ENCODE results near the gene P2RY8. TPM values are rescaled to one million over a fixed set of nuclear protein-coding genes. Genes with fewer than 3 reads are reported as not detected.
A peak's percentile ranks its signal among the peaks of the same experiment; 100 is the strongest.
"Not testable (repeated sequence)": the region's sequence is repeated elsewhere in the genome, so short reads cannot be mapped to it uniquely, and the experiment has no call there.

Gene P2RY8
- total and polyA plus RNA-seq, 10 donors, result 8.1 to 32.2 (median 26.5) TPM

DNA sequence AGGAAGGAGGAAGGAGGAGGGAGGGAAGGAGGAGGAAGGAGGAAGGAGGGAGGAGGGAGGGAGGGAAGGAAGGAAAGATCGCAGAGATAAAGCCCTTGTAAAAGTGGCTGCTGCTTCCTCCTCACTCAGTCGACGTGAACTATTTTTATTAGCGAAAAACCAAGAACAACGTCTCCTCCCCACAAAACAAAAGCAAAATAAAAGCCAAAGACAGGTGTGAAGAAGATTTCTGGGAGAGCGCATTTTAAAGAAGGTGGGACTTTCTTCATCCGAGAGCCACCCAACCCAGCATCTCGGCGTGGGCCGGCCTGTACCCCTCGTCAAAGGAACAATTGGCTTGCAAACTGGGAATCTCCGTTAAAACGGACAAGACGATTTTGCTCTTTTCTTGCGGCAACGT, 43.6 kb downstream of the P2RY8 start:
- intact Hi-C loops (cut with DNase I; ENCODE audit: low total_unique reads), result no loop called here
- peaks cover 0 to 7% (median 0%) of the 10 kb centered on the region in 8 donors for H3K9me3 ChIP-seq
- peaks cover 6 to 42% (median 19%) of the 10 kb centered on the region in 6 donors for H3K4me1 ChIP-seq
- H3K4me3 ChIP-seq, result peak overlapping the region in 1 of 8 donors; percentile 42
- DNase-seq, result no peak
- H3K27ac ChIP-seq, result peak overlapping the region in 7 of 8 donors; percentile 13 to 73 (median 61)
- H3K27me3 ChIP-seq (replicated peaks in 1 of 7), result no peaks in the 10 kb centered on the region
- 38 to 51% (median 41%) methylated on average over 16 of the region's 16 CpGs for WGBS, 5 donors
- TF ChIP-seq POLR2A (IDR thresholded peaks at IDR 0.05) (no peak), POLR2AphosphoS5 (IDR thresholded peaks at IDR 0.05) (no peak)
- TF ChIP-seq, protein P1, sequence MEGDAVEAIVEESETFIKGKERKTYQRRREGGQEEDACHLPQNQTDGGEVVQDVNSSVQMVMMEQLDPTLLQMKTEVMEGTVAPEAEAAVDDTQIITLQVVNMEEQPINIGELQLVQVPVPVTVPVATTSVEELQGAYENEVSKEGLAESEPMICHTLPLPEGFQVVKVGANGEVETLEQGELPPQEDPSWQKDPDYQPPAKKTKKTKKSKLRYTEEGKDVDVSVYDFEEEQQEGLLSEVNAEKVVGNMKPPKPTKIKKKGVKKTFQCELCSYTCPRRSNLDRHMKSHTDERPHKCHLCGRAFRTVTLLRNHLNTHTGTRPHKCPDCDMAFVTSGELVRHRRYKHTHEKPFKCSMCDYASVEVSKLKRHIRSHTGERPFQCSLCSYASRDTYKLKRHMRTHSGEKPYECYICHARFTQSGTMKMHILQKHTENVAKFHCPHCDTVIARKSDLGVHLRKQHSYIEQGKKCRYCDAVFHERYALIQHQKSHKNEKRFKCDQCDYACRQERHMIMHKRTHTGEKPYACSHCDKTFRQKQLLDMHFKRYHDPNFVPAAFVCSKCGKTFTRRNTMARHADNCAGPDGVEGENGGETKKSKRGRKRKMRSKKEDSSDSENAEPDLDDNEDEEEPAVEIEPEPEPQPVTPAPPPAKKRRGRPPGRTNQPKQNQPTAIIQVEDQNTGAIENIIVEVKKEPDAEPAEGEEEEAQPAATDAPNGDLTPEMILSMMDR (IDR thresholded peaks at IDR 0.05 in 8 of 11, conservative IDR thresholded peaks at IDR 0.05 in 3 of 11), result no peak
- peaks cover 0 to 23% (median 0%) of the 10 kb centered on the region in 6 donors for H3K36me3 ChIP-seq

DNA sequence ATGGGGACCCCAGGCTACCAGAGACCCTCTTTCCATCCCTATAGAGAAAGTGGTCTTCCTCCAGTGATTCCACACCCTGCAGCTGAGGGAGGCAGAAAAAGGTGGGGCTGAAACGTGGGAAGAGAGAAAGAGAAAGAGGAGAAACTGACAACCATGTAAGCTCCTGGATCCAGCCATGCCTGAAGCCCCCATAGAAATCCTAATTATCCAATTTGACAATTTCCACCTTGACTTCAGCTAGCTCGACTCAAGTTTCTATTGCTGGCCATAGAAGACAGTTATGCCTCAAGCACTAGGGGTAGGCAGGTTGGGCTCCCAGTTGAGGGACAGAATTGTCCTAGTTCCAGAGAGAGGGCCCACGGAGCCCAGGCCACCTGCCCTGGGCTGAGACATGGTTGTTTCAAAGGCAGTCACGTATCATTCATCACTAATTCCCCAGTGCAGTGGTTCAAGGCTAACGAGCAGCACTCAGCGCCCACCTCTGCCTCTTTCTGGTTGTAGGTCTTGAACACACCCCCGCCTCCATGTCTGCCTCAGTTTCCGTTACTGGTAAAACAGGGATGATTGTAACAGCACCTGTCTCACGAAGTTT, 44.5 kb downstream of the P2RY8 start:
- DNase-seq, result peak; percentile 58
- TF ChIP-seq POLR2A (IDR thresholded peaks at IDR 0.05), result no peak
- TF ChIP-seq, protein P1 (IDR thresholded peaks at IDR 0.05 in 8 of 11, conservative IDR thresholded peaks at IDR 0.05 in 3 of 11), result no peak
- no peak for TF ChIP-seq POLR2AphosphoS5 (IDR thresholded peaks at IDR 0.05)
- intact Hi-C loops (cut with DNase I; ENCODE audit: low total_unique reads), result no loop called here
- peaks cover 6 to 45% (median 20%) of the 10 kb centered on the region in 6 donors for H3K4me1 ChIP-seq
- no peak overlapping the region for H3K4me3 ChIP-seq
- H3K9me3 ChIP-seq, result peaks cover 0 to 7% (median 0%) of the 10 kb centered on the region in 8 donors
- H3K36me3 ChIP-seq, result peaks cover 0 to 22% (median 0%) of the 10 kb centered on the region in 6 donors
- H3K27me3 ChIP-seq (replicated peaks in 1 of 7), result no peaks in the 10 kb centered on the region
- H3K27ac ChIP-seq, result peak overlapping the region in 1 of 8 donors; percentile 37
- 77 to 89% (median 84%) methylated on average over 8 to 9 of the region's 9 CpGs for WGBS, 5 donors

DNA sequence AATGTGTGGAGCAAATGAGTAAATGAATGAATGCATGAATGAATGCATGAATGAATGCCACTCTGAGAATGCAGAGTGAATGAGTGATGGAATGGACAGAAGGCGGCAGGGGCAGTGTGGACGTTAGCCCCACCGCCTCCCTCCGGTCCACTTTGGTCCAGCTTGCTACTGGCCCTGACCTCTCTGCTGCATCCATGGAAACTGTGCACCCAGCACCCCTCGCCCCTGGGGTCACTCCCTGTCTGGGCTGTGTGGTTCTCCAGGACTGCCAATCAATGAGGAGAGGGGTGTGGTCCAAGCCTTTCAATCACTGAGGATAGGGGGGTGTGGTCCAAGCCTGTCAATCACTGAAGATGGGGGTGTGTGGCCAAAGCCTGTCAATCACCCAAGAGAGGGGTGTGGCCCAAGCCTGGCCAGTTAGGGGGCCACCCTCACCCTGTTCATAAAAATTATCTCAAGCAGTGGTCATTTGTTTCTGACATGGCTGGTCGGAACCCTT, 45.1 kb downstream of the P2RY8 start:
- peak; percentile 71 for DNase-seq
- no peaks in the 10 kb centered on the region for H3K27me3 ChIP-seq (replicated peaks in 1 of 7)
- no peak overlapping the region for H3K27ac ChIP-seq
- TF ChIP-seq POLR2AphosphoS5 (IDR thresholded peaks at IDR 0.05), result no peak
- TF ChIP-seq, protein P1 (IDR thresholded peaks at IDR 0.05 in 8 of 11, conservative IDR thresholded peaks at IDR 0.05 in 3 of 11), result no peak
- no peak for TF ChIP-seq POLR2A (IDR thresholded peaks at IDR 0.05)
- 80 to 89% (median 84%) methylated on average over 6 of the region's 6 CpGs for WGBS, 5 donors
- peaks cover 7 to 48% (median 26%) of the 10 kb centered on the region in 6 donors for H3K4me1 ChIP-seq
- intact Hi-C loops (cut with DNase I; ENCODE audit: low total_unique reads), result no loop called here
- no peak overlapping the region for H3K4me3 ChIP-seq
- H3K9me3 ChIP-seq, result peaks cover 0 to 7% (median 0%) of the 10 kb centered on the region in 8 donors
- peaks cover 0 to 27% (median 0%) of the 10 kb centered on the region in 6 donors for H3K36me3 ChIP-seq

DNA sequence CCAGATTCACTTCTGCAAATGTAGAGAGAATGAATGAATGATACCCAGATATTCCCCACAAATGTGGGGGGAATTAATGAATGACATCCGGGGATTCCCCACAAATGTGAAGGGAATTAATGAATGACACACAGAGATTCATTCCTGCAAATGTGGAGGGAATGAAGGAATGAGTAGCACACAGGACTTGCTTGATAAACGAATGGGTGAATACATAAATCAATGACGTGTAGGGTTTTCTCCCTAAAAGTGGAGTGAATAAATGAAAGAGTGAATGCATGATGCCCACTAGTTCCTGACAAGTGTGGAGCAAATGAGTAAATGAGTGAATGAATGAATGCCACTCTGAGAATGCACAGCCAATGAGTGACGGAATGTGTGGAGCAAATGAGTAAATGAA, 45.7 kb downstream of the P2RY8 start:
- Histone ChIP-seq H3K36me3 (peaks cover 0 to 34% (median 0%) of the 10 kb centered on the region in 6 donors), H3K4me1 (peaks cover 11 to 50% (median 33%) of the 10 kb centered on the region in 6 donors)
- intact Hi-C loops (cut with DNase I; ENCODE audit: low total_unique reads); DNase-seq; H3K27me3 ChIP-seq (replicated peaks in 1 of 7); H3K27ac ChIP-seq; H3K9me3 ChIP-seq; H3K4me3 ChIP-seq: not testable (repeated sequence)
- 93 to 98% (median 94%) methylated on average over 4 of the region's 4 CpGs for WGBS, 5 donors

DNA sequence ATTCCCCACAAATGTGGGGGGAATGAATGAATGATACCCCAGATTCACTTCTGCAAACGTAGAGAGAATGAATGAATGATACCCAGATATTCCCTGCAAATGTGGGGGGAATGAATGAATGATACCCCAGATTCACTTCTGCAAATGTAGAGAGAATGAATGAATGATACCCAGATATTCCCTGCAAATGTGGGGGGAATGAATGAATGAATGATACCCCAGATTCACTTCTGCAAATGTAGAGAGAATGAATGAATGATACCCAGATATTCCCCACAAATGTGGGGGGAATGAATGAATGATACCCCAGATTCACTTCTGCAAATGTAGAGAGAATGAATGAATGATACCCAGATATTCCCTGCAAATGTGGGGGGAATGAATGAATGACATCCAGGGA, 46.3 kb downstream of the P2RY8 start:
- DNase-seq; H3K4me3 ChIP-seq; H3K27me3 ChIP-seq (replicated peaks in 1 of 7); H3K27ac ChIP-seq; H3K9me3 ChIP-seq; intact Hi-C loops (cut with DNase I; ENCODE audit: low total_unique reads): not testable (repeated sequence)
- 82 to 94% (median 90%) methylated on average over 1 of the region's 1 CpG for WGBS, 5 donors
- Histone ChIP-seq H3K36me3 (peaks cover 0 to 38% (median 0%) of the 10 kb centered on the region in 6 donors), H3K4me1 (peaks cover 11 to 48% (median 34%) of the 10 kb centered on the region in 6 donors)

DNA sequence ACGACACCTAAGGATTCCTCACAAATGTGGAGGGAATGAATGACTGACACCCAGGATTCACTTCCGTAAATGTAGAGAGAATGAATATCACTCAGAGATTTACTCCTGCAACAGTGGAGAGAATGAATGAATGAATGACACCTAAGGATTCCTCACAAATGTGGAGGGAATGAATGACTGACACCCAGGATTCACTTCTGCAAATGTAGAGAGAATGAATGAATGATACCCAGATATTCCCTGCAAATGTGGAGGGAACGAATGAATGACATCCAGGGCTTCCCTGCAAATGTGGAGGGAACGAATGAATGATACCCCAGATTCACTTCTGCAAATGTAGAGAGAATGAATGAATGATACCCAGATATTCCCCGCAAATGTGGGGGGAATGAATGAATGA, 47.6 kb downstream of the P2RY8 start:
- 80 to 95% (median 86%) methylated on average over 4 to 5 of the region's 5 CpGs for WGBS, 5 donors
- DNase-seq; H3K4me3 ChIP-seq; H3K27ac ChIP-seq; H3K9me3 ChIP-seq; intact Hi-C loops (cut with DNase I; ENCODE audit: low total_unique reads); H3K27me3 ChIP-seq (replicated peaks in 1 of 7): not testable (repeated sequence)
- Histone ChIP-seq H3K36me3 (peaks cover 0 to 38% (median 0%) of the 10 kb centered on the region in 6 donors), H3K4me1 (peaks cover 11 to 47% (median 29%) of the 10 kb centered on the region in 6 donors)

Data from spleen (tissue), 11 donors.